GM12873 (cell line): ENCODE measurements around the gene DOCK9.

Source experiments
- CTCF ChIP-seq: IDR thresholded peaks from 2 replicates; pipeline ENCODE4 v1.5.1; 2012; ENCODE audit warnings: low read depth, mild to moderate bottlenecking, moderate library complexity, low read length, control low read depth; ENCODE audit not compliant: insufficient read depth; ENCODE audit errors: missing control alignments

Gene DOCK9

GRCh38 chr13:98771838-98772611, 205.8 kb downstream of the DOCK9 start:
- no peak for TF ChIP-seq CTCF

- no peak for TF ChIP-seq CTCF
Observed at GRCh38 chr13:98769736-98770135, 208.1 kb downstream of the DOCK9 start.

DNA sequence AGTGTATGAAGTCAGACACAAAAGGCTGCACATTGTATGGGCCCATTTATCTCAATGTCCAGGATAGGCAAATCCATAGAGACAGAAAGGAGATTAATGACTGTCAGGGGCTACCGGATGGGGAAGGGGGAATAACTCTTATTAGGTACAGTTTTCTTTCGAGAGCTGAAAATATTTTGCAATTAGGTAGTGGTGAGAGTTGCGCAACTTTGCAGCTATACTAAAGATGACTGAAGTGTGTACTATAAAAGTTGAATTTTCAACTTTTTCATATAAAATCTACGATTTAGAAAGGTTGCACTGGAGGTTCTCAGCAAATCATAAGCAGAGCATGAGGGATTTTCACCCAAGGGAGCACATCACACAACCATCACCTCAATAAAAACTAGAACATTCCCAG, 209.3 kb downstream of the DOCK9 start:
- TF ChIP-seq CTCF: no peak

DNA sequence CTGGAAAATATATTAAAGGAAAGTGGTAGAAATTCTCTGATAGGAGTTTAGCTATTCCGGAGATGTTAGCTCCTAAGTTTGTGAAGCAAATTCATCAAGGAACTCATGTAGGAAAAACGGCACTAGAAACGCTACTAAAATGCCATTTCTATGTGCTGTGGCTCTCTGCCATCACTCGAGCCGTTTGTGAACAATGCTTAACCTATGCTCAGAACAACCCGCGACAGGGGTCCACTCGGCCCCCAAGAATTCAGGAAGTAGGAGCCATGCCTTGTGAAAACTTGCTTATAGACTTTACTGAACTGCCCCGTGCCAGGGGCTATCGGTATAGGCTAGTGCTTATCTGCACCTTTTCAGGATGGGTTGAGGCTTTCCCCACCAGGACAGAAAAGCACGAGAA, 211.2 kb downstream of the DOCK9 start:
- TF ChIP-seq CTCF: no peak

GRCh38 chr13:98765996-98766519, 211.8 kb downstream of the DOCK9 start:
- no peak for TF ChIP-seq CTCF

DNA sequence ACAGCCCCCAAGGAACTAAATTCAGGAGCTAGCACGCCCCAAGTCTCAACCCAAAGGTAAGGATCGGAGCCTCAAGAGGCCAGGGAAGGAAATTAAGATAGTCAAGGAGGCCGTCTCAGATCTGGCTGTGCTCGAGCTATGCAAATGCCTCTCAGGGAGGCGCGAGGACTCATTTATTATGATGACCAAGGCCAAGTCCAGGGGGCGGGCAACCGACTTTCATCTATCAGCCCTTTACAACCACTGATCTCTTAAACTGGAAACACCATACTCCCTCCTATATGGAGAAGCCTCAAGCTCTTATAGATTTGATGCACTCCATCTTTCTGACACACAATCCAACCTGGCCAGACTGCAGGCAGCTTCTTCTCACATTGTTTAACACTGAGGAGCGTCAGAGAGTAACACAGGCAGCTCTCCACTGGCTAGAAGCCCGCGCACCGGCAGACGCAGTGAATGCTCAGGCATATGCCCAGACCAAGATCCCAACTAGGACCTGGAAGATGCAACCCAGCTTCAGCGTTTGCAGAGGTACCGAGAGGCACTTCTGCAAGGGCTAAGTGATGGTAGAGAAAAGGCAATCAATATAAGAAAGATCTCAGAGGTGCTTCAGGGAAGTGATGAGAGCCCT, 215.8 kb downstream of the DOCK9 start:
- TF ChIP-seq CTCF: no peak

DNA sequence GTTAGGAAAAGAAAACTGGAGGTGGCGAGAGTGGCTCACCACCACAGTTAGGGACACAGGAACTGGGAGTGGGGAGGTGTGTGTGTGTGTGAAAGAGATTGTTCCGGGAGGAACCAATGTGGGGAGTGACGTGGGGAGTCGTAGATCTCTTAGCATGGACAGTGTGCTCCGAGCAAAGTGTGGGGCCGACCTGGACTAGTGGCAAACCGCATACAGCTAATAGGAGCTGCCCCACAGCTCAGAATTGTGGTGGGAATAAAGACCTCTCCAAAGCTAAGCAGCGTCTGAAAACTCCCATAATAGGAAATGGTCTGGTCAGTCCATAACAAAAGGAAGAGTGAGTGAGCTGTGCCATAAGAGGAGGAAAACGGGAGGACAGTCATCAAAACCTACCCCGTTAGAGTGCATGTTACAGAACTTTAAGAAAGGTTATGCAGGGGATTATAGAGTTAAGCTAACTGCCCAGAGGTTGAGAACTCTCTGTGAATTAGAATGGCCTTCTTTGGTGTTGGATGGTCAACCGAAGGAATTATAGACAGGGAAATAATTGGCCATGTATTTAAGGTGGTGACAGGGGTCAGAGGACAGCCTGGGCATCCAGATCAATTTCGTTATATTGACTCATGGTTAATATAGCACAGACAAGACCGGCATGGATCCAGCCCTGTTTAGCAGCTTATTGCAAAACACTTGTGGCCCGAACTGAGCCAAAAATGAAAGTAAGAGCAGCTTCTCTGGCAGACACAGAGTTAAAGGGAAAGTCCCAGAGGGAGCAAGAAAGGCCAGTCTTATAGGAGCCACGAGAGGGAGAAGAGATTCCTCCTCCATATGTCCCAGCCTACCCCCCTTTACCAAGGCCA, 216.5 kb downstream of the DOCK9 start:
- no peak for TF ChIP-seq CTCF
